ENCODE measurements around the gene ACAA1.
"Not testable (repeated sequence)": the region's sequence is repeated elsewhere in the genome, so short reads cannot be mapped to it uniquely, and the experiment has no call there.

GRCh38 chr3:38087278-38087677, 49.6 kb downstream of the ACAA1 start:
- not testable (repeated sequence) for TF ChIP-seq ZBTB11 (CRISPR knock-in tag; IDR thresholded peaks at IDR 0.05); CTCF (IDR thresholded peaks at IDR 0.05 in 2 of 3, conservative IDR thresholded peaks at IDR 0.05 in 1 of 3; ENCODE audit: control insufficient read depth in 2 of 3, extremely low read depth in 1 of 3, insufficient read depth in 1 of 3, low read depth in 3 of 3, low read length in 3 of 3); NRF1 (conservative IDR thresholded peaks at IDR 0.05; ENCODE audit: low read depth, low read length); FOXK2 (IDR thresholded peaks at IDR 0.05); SMC3 (IDR thresholded peaks at IDR 0.05; ENCODE audit: borderline replicate concordance, low read length); SRF (IDR thresholded peaks at IDR 0.05; ENCODE audit: low read depth in 2 of 2, low read length in 2 of 2); BCL3 (IDR thresholded peaks at IDR 0.05; ENCODE audit: borderline replicate concordance, insufficient read depth, low read depth, low read length, poor library complexity, severe bottlenecking); IRF3 (IDR thresholded peaks at IDR 0.05); ATF2 (IDR thresholded peaks at IDR 0.05; ENCODE audit: low read length); USF2 (IDR thresholded peaks at IDR 0.05; ENCODE audit: borderline replicate concordance, low read depth, low read length); POLR2A (IDR thresholded peaks at IDR 0.05; ENCODE audit: low read depth, low read length); ZNF274 (IDR thresholded peaks at IDR 0.05; ENCODE audit: insufficient read depth, insufficient read length)

Data from GM12878 (cell line).